Hematopoietic multipotent progenitor cell (in vitro differentiated cells): ENCODE results near the gene IFT172. TPM values are rescaled to one million over a fixed set of nuclear protein-coding genes. Genes with fewer than 3 reads are reported as not detected.

ENCODE experiments used
- small RNA-seq: library from RNA; depleted of rRNA; stranded (forward); fragments of <200 nt; gene quantifications from one replicate; pipeline ENCODE3, GENCODE V24; 2012
- total RNA-seq: library from RNA; depleted of rRNA; stranded (reverse); fragments of >200 nt; gene quantifications from one replicate; pipeline ENCODE4 v1.2.3, GENCODE V29; 2012

The IFT172 gene
- total RNA-seq, 1 donor = 38.8 TPM

Small RNAs within 50 kb of the gene (small RNA-seq; reads per million reads assigned to genes)
- not detected for gene RNU6-986P

Other genes with a start within 250 kb of the IFT172 start
- under 0.01 TPM for gene SLC30A3, start 226.7 kb downstream of the IFT172 start, total RNA-seq
- not detected for gene DNAJC5G, start 214.3 kb downstream of the IFT172 start, total RNA-seq
- gene TRIM54, start 207.3 kb downstream of the IFT172 start, total RNA-seq = under 0.01 TPM
- gene UCN, start 181.3 kb downstream of the IFT172 start, total RNA-seq = 2.2 TPM
- gene MPV17, start 166.6 kb downstream of the IFT172 start, total RNA-seq = 85.4 TPM
- gene GTF3C2, start 133.0 kb downstream of the IFT172 start, total RNA-seq = 43.4 TPM
- gene EIF2B4, start 119.4 kb downstream of the IFT172 start, total RNA-seq = 27.2 TPM
- gene SNX17, start 119.1 kb downstream of the IFT172 start, total RNA-seq = 130 TPM
- 17.0 TPM for gene ZNF513, start 109.0 kb downstream of the IFT172 start, total RNA-seq
- 66.2 TPM for gene PPM1G, start 80.2 kb downstream of the IFT172 start, total RNA-seq
- 49.8 TPM for gene NRBP1, start 61.1 kb downstream of the IFT172 start, total RNA-seq
- 2.2 TPM for gene KRTCAP3, start 47.4 kb downstream of the IFT172 start, total RNA-seq
- 0.27 TPM for gene FNDC4, start 5.5 kb upstream of the IFT172 start, total RNA-seq
- under 0.01 TPM for gene GCKR, start 7.1 kb upstream of the IFT172 start, total RNA-seq
- gene ZNF512, start 93.3 kb upstream of the IFT172 start, total RNA-seq = 24.2 TPM
- 1.9 TPM for gene CCDC121, start 139.3 kb upstream of the IFT172 start, total RNA-seq
- 31.0 TPM for gene GPN1, start 139.3 kb upstream of the IFT172 start, total RNA-seq
- gene SUPT7L, start 173.9 kb upstream of the IFT172 start, total RNA-seq = 70.0 TPM
- gene SLC4A1AP, start 174.1 kb upstream of the IFT172 start, total RNA-seq = 15.9 TPM